GM18867 (cell line): Measurements from ENCODE around the gene LOXL4.

Experiments
- ATAC-seq: cut with Tn5 transposase; IDR thresholded peaks from one replicate; pipeline ENCODE4 v1.9.1; 2021; ENCODE audit warnings: mild to moderate bottlenecking, moderate library complexity; ENCODE audit not compliant: unreplicated experiment

LOXL4 gene

DNA sequence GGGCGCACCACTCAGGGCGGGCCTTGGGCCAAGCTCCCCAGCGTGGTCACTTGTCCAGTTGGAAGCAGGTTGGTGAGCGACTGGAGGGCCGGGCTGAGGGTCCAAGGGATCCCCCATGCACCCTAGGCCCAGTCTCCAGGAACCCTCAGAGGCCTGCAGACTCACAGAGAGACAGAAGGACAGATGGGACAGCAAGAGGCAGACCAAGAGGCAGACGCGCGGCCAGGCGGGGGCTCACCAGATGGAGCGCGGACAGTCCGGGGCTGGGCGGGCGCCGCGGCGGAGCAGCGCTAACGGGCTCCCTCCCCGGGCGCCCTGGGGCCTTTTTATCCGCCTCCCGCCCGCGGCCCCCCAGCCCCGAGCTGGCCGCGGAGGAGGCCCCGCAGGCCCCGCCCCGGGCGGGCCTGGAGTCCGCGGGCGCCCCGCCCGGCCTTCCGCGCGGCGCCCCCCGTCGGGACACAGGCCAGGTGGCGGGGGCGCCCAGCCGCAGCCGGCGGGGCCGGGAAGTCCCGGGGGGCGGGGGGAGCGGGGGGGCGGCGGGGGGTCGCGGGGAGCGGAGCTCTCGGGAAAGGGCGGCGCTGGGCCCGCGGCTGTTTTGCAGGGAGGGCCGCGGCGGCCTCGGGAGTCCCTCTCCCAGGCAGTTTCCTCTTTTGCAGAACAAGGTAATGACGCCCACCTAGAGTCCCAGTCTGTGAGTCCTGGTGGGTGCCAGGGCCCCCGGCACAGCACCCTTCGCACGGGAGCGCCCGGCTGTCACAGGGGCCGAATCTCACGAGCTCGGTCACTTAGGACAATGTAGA lies at the start of gene LOXL4:
Gene LOXL4 (minus strand): TSS at position 301 of the 800 bp plus-strand sequence. CDS start 5,175 bp downstream, outside the sequence.
- no peak for ATAC-seq

DNA sequence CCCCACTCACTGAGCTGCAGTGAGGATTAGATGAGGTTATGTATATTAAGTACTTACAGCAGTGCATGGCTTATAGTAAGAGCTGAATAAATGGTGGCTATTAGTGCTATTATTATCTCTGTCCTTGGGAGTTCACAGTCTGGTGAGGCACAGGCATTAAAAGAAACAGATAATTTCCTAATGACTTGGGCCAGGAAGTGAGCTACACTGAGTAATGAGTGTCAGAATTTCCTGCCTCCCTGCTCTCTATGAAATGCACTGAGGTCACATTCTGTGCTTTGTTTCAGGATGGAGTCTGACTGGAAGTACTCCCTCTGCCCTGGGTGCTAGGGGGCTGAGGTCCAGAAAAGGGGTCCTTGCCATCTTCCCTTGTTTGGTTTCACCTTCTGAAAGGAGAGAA lies 48.7 kb upstream of the LOXL4 start:
- no peak for ATAC-seq

DNA sequence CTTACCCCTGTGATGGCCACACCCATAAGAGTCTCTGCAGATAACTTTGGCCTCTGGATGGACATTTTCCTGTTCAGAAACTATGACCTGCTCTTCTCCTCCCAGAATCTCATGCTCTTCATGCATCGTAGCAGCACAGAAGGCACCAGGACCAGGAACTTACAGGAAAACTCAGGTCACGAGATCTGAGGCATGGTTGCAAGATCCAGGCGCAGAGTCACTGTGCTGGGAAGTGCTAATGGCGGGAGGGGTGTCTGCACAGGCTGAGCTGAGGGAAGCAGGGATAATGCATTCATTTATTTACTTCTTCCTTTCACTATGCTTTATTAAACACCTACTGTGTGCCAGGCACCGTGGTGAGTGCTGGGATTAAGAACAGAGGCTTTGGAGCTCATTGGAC lies 48.2 kb upstream of the LOXL4 start:
- no peak for ATAC-seq

DNA sequence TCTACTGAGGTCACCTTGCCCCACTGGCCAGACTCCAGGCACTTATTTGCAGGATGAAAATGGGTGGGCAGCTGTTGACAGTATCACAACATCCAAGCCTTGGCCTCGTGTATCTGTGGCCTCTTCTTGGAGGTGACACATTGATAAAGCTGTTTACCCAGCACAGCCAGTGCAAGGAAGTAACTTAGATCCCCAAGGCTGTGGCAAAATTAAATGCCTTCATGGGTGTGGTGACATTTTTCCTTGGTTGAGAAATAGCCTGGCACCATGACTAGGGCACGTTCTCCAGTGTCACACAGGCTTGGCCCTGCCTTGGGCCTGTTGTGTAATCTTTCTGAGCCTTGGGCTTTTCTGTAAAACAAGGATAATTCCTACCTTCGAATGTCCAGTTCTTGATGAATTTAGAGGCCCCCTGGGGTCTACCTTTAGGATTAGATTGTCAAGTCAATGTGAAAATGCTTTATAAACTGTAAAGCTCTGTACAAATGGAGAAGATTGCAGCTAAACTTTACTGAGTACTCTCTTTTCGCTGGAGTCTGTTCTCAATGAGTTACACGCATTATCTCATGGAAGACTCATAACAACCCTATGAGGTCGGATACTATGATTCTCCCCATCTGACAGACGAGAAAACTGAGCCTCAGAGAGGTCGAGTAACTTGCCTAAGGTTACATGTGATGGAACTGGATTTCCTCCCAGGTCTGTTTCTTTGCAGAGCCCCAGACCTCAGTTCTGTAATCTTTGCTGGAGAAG lies 46.7 kb upstream of the LOXL4 start:
- no peak for ATAC-seq

DNA sequence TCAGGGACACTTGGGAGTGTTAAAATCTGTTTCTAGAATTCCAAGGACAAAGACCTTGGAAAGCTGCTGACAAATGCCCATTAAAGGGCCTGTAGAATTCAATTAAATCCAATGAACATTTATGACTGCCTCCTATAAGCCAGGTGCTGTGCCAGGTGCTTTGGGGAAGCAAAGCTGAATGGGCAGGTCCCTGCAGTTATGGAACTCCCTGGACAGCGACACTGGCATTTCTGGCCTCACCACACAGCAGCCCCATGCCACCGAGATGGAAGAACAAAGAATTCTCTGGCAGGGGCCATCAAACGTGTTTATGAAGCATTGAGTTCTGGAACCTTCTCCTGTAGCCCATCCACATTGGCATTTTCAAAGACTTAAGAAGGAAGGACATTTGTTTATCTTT lies 45.6 kb upstream of the LOXL4 start:
- no peak for ATAC-seq

DNA sequence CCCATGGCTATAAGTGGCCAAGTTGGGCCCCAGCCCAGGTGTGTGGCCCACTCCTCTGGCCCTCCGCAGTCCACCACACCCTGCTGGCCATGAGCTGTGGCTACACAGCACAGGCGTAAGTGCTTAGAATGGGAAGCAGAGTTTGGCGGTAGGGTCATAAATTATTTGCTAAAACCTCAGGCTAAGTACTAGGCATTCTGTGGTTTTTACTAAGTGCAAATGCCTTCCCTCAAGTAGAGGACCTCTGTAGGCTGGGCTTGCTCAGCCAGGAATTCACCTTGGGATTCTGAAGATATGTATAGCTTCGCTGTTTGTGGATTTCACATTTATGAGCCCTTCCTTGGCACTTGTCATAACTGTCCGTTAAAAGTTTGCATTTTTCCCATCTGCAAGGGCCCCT lies 44.8 kb upstream of the LOXL4 start:
- no peak for ATAC-seq

DNA sequence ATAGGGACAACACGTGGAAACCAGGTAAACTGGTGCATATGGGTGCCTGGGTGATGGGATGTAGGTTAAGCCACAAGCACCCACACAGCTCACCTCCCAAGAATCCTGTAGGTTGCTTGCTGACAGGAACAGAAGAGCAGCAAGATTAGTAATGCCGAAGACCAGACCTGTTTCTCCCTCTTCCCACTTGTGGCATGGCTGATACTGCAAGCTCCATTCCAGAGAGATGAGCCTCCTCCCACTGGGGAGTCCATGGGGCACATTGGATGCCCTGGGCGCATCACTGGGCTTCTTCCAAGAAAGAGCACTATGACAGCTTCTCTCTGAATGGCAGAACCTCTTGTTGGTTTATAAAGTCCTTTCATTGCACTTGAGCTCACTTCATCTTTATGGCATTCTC lies 44.4 kb upstream of the LOXL4 start:
- ATAC-seq = no peak

DNA sequence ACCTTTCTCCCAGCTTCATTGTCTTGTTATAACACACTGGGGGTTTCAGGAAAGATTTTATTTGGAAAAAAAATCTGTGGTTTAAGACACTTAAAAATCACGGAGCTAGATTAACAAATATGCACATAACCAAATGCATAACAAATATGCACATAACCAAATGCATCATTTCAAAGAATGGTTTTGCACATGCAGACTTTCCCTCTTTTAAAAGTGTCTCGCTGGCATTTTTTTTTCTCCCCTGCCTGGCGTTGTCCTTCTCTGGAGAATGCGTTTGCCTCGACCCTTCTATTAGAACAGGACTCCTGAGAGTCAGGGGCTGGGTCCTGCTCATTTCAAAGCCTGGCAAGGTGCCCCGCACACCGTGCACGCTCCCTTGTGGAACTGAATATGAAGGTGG lies 42.7 kb upstream of the LOXL4 start:
- no peak for ATAC-seq

DNA sequence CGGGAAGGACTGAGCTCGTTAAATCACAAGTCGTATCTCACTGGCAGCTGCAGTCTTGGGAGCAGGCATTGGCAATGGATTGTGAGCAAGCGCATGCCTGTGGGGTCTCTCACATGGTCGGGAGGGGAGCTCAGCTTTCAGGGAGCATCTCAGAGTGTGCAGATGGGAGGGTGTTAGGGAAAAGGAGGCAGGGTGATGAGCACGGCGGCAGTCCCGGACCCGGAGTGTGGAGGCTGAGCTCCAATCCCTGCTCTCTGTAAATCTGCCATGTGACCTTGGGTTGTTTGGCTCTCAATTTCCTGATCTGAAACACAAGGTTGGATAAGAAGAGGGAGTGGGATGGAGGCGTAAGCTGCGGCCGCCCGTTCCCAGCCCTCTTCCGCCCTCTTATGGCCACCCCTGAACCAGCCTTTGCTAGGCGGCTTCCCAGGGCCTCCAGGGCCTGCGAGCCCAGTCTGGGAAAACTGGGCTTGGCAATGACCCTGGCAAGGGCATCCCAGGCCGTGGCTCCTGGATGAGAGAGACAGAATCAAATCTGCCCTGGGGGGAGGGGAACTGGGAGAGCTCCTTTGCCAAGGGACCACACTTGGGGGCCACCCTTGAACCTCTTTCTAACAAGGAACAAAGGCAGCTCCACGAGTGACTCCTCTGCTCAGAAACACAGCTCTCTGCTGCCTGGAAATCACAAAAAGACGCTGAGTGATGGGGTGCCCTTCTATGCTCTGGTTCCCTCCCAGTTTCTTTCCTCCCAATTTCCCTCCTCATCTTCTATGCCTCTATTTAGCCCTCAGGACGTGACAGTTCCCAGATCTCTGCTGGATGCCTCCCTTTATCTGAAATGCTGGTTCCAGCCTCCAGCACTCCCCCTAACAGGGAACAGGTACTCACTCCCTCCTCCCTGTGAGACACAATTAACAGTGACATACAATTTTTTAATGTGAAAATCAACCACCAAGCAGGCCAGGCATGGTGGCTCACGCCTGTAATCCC lies 41.7 kb upstream of the LOXL4 start:
- no peak for ATAC-seq

DNA sequence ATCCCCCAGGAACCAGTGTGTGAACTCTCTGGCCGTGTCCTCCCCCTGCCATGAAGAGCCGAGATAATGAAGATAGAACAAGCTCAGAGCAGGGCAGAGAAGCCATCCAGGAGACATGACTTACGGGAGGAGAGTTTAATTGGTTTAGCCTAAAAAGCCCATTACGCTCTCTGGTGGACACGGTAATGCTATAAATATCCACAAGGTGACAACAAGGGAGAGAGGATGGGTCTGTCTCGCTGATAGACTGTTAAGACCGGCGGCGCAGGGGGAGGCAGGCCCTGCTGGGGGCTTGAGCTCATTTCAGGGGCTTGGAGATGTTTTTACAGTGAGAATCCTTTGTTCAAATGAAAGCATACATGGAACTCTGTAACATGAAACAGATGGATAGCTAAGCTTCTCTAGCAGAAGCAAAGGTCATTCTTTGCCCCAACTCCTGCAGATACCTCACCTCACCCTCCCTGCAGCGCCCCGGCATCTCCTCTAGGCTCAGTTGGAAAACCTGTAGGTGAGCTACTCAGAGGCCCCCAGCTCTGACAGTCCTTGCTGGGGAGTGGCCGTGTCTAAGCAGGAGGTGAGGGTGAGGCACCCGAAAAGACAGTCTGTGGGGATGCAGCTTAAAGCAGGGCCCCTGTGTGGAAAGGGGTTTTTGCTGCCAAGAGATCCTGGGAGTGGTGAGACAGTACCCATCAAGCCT lies 40.8 kb upstream of the LOXL4 start:
- no peak for ATAC-seq

DNA sequence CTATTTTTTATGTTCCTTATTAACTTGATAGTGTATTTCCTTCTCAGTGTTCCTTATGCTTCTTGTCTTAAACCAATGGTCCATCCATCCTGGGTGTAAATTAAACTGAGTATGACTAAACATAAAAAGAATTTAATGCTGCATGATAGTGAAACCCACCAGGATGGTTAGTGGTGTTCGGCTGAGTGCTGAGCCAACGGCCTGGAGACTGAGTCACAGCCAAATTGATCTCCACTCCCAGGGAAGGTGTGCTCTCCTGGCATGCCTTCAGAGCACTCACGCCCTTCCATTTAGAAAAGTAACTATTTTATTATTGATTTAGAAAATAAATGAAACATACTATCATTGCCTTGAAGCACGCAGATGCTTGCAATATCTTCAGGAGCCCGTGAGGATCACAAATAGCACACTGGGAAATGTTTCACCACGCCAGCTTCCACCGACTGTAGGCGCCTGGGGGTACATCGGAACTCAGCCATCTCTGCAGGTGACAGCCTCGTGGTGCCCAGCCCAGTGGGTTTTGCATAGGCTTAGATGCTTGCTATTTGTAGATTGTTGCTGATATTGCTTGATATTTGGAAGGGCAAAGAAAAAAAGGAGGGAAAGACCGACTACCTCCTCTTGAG lies 40.0 kb upstream of the LOXL4 start:
- ATAC-seq = no peak

DNA sequence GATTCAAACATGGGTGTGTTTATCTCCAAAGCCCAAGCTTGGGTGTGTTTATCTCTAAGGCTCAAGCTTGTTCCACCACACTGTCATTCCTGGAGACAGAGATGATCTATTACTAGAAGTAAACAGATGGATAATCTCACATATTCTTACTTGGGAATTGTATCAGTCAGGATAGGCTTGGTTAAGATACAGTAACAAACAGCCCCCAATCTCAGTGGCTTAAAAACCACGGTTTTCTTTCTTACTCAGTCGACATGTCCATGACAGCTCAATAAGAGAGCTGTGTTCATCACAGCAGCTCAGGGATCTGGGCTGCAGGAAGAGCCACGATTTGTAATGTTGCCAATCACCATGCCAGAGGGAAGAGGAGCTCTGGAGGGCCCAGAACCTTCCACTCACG lies 38.5 kb upstream of the LOXL4 start:
- no peak for ATAC-seq

DNA sequence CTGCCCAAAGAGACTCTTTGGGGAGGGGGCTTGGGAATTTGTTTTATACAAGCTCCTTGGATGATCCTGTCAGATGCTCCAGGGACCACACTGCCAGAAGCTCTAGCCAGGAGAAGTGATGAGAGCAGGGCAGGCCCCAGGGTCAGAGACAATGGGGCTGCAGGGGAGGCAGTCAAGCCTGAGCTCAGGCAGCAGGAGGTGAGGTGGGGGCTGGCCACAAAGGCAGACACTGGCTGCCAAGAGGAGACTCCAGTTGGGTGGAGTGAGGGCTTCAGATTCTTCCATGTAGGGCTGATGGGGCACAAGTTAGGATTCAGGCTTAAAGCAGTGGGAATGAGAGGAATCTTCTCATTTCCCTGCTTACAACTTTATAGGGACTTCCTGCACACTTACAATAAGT lies 35.6 kb upstream of the LOXL4 start:
- no peak for ATAC-seq

DNA sequence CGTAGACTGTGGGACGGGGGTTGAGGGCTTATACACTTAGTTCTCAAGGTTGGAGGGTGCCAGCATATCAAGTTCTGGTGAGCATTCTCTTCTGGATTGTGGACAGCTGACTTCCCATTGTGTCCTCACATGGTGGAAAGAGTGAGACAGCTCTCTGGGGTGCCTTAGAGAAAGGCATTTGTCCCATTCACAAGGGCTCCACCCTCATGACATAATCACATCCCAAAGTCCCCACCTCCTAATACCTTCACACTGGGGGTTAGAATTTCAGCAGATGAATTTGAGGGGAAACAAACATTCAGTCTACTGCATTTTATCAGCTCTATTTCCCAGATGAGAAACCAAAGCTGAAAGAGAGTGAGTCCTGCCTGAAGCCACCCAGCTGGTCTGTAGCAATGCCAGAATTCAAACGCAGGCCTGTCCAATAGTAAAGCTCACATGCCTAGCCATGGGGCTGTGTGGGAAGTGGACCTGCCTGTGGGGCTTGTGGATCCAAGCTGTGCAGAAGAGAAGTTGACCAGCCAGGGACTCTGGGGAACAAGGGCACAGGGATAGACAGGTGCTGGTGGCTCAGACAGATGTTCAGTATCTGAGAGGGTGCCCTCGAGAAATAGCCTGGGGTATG lies 34.9 kb upstream of the LOXL4 start:
- no peak for ATAC-seq

DNA sequence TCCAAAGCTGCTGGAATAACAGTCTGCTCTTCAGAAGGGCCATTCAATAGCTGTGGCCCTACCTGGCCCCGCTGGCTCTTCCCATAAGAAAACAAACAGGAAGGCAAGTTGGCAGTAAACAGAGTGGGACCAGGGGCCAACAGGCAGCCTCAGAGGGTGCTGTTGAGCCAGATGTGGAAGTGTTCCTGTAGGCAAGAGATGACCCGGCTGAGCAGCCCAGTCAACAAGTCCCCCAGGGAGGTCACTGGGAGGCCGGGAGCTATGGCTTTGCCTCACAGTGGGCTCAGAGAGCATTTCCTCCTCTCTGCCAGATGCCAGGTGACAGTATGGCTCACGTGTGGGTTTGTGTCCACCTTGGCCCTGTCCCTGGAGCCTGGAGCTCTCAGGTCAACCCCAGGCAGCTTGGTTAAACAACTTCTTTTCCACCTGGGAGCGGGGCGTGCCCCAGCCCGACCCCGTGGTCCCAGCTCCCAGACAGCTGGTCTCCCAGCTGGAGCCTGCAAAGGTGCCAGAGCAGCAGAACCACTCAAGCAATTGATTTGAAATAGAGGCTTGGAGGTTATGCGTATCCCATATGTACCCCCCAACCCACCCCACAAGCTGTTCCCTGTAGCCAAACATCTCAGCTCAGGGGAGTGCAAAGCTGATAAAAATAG lies 33.8 kb upstream of the LOXL4 start:
- no peak for ATAC-seq

DNA sequence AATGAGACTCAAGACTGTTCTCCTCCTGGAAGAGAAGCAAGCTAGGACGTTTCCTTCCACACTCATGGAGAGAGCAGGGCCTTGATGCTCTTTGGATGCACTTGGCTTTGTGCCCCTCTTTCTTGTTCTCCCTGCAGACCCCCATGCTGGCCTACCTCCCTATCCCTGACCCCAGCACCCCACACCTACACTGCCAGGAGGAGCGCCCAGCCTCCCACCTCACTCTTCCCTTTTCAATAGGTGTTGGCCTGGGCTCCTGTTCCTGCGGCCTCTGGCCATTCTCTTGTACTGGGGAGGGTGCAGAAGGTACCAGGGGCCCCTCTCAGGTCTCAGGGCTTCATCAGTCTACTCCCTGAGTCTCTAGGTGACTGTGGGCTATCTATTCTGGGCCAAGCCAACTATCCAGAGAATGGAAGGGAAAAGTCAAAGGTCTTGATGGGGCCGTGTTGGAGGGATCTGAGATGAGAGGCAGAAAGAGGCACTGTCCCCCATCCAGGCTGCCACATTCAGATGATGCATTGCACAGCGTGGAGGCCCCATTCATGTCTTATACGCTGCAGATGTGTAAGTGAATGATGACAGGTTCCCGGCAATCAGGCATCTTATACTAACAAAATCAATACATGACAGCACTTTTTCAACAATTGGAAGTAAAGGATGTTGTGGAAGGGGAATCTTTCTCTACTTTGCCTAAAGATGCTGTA lies 32.7 kb upstream of the LOXL4 start:
- ATAC-seq = no peak

DNA sequence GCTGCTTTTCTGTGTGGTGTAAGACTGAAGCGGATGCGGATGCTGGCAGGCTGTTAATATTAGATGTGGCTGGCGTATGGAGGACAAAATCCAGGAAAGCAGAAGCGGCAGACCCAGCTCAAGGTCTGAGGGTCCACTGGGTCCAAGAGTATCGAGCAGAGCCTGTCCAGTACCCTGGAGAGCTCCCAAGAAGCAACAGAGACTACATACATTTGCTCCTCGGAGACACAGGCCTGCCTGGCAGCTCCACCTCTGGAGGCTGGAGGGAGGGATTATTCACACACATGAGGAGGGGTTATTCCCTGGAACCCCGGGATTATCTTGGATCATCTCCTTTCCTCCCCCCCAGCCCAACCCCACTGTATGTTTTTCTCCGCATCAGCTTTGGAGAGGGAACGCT lies 31.3 kb upstream of the LOXL4 start:
- no peak for ATAC-seq

DNA sequence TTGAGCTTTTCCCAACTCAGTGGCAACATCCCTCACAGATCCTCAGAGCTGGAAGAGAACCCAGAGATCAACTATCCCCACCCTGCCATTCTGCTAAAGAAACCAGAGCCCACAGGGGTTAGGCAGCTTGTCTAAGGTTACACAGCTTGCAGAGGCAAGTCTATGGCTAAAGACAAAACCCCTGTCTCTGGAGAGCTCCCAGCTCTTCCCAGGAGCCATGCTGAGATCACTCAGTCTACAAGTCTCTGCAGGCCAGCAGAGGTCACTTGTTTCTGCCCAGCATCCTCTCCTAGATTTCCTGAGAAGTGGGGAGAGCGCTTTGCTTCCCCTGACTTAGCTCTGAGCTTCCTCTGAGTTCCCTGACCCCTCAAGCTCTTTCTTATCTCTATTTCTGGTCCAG lies 28.5 kb upstream of the LOXL4 start:
- ATAC-seq = no peak

DNA sequence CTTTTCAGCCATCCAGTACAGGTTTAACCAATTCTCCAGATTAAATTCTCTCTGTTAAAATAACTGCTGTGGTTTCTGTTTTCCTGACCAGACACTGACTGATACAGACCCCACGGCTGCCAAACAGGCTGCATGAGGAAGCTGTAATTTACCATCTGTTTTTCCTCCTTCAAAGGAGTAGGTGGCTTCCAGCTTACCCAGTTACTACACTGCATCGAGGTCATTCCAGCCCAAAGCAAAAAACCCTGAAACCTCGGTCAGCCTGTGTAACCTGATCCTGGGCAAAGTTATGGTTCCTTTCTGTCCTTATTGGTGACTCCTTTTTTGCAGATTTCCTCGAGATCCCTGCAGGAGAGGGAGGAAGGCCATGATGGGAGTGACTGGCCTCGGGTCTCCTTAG lies 27.9 kb upstream of the LOXL4 start:
- ATAC-seq = no peak
